GM12873 (cell line): ENCODE results near the gene CSGALNACT2.

Source experiments
- TF ChIP-seq, protein P1 (sequence below): IDR thresholded peaks from 2 replicates; pipeline ENCODE4 v1.5.1; 2012; ENCODE audit warnings: low read depth, mild to moderate bottlenecking, moderate library complexity, low read length, control low read depth; ENCODE audit not compliant: insufficient read depth; ENCODE audit errors: missing control alignments

CSGALNACT2 gene

GRCh38 chr10:43229208-43230061 lies 91.2 kb downstream of the CSGALNACT2 start:
- TF ChIP-seq, protein P1, sequence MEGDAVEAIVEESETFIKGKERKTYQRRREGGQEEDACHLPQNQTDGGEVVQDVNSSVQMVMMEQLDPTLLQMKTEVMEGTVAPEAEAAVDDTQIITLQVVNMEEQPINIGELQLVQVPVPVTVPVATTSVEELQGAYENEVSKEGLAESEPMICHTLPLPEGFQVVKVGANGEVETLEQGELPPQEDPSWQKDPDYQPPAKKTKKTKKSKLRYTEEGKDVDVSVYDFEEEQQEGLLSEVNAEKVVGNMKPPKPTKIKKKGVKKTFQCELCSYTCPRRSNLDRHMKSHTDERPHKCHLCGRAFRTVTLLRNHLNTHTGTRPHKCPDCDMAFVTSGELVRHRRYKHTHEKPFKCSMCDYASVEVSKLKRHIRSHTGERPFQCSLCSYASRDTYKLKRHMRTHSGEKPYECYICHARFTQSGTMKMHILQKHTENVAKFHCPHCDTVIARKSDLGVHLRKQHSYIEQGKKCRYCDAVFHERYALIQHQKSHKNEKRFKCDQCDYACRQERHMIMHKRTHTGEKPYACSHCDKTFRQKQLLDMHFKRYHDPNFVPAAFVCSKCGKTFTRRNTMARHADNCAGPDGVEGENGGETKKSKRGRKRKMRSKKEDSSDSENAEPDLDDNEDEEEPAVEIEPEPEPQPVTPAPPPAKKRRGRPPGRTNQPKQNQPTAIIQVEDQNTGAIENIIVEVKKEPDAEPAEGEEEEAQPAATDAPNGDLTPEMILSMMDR: no peak

DNA sequence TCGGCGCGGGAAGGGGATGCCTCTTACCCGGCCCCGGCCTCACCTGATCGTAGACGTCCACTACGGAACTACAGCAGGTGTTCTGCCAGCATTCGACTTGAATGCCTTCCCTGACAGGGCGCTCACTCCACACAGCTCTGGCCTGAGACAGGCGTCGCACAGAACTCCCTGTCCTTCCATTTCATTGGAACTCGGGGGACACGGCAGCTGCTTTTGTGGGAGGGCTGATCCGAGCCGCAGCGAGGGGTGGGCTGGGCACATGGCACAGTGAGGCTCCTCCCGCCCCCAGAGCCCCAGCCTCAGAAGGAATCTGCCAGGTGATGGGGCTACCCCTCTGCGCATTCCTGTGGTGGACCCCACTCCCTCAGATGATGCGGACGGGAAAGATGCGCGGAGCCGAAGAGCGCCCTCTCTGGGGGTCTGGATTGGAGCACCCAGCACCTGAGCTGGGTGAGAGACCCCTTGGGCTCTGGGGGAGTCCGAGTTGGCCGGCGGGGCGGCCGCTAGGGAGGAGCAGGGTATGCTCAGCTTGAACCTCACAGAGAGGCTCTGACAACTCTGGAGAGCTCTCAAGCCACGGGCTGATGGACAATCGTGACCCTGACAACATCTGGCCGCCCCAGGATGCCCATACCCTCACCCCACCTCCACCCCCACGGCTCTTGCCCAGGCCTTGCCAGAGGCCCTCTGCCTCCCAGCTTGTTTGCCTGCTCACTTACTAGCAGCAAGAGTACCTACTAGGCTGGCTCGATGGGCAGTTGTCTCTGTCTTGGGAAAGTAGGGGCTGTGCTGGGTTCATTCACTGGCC lies 92.1 kb downstream of the CSGALNACT2 start:
- TF ChIP-seq, protein P1: no peak

- TF ChIP-seq, protein P1: no peak
These were observed 92.8 kb downstream of the CSGALNACT2 start for GRCh38 chr10:43230909-43231522.

GRCh38 chr10:43231523-43232078 lies 93.4 kb downstream of the CSGALNACT2 start:
- TF ChIP-seq, protein P1: no peak

DNA sequence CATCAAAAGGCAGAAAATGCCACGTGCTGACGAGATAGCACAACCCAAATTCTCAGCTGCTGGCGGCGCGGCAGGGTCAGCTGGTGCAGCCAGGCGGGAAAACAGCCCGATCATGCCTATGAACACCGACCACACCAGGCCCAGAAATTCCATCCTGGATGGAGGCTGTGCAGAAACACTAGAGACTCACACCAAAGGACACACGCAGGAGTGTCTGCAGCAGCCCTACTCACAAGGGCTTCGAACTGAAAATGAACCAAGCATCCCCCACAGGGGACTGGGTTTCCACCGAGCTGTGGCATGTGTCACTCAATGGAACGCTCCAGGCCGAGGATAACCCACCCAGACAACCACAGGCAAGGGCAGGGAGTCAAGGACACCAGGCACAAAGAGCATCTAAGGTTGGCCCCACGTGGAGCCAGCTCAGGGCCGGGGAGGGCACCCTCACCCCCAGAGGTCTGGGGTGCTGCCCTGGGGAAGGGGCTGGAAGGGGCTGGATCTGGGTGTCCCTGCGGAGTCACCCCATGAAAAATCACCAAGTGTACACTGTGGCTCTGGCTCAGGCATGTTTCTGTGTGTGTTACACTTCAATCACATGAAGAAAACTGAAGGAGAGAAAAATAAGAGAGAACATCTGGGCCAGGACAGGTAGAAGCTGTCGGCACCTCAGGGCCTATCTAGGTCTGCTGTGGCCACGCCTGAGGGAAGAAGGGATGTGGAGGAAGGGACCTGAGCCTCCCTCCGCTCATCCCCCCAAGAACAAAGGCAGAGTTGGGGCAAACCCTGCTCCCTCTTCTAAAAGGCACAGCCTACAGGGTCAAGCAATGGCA lies 95.6 kb downstream of the CSGALNACT2 start:
- TF ChIP-seq, protein P1: no peak

DNA sequence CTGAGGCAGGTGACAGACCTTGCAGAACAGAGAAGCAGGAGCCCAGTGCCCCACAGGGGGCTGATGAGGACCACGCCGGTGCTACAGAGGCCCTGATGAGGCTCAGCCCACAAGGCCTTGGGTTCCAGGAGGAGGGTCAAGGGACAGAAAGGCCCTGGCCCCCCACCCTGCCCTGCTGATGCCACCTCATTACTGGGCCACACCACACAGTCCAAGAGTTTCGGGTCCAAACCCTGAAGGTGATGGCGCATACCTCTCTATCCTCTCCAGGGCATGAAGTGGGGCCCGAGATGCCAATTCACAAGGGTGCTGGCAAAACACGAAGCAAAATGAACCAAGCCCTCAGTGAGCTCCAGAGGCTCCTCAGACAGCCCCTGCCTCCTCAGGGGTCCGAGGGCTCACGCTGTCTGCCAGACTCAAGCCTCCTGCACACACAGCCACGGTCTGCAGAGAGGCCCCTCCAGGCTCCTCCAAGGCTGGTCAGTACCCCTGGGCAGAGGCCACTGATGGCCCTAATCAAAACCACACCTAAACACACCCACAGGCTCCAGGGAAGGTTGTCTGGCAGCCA lies 96.3 kb downstream of the CSGALNACT2 start:
- TF ChIP-seq, protein P1: no peak
